Frontal cortex (tissue), 4 donors: ENCODE data around the gene CELSR3. TPM values are rescaled to one million over a fixed set of nuclear protein-coding genes. Genes with fewer than 3 reads are reported as not detected.

Experiments used
- DNase-seq, 2 donors: peaks; one replicate each; pipeline ENCODE4 v3.0.0; 2012; ENCODE audit warnings: low spot score in 2 of 2
- FAIRE-seq: peaks from 2 replicates; lab custom pipeline; 2012; peaks lifted over from hg19 to GRCh38; lab: Jason Lieb, UNC
- small RNA-seq: library from RNA; depleted of rRNA; stranded (forward); fragments of <200 nt; gene quantifications from one replicate; pipeline ENCODE3, GENCODE V24; 2014
- total RNA-seq: library from RNA; depleted of rRNA; stranded (reverse); fragments of >200 nt; gene quantifications from one replicate; pipeline ENCODE4 v1.2.3, GENCODE V29; 2014
- donor health status: control.
- donor health status: control.
- donor health status: control.

CELSR3 gene
- total RNA-seq, 1 donor from 2014 or later = 27.7 TPM

DNA sequence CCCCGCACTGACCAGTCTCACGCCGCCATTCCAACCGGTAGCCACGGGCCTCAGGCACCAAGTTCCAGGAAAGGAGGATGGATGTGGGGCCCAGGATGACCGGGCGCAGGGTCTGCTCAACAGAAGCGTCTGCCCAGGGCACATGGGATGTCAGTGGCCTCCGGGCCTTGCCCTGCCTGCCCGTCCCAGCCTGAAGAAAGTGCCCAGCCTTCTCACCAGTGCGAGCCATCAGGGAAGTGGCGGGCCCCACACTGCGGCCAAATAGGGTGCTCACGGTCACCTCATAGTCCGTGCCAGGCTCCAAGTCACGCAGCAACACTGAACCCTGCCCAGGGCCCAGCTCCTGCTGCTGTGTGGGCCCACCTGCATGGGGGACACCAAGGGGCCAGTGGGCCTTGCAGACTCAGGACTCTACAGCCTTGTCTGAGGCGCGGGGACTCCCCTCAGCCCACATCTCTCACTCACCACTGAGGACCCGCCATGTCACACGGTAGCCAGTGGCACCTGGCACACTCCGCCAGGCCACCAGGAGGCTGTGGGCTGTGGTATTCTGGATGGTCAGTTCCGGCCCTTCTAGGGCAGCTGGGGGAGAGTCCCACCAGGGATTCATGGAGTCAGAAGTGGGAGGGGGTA lies 70.7 kb downstream of the CELSR3 start:
- no peak for DNase-seq
- no peak for FAIRE-seq

DNA sequence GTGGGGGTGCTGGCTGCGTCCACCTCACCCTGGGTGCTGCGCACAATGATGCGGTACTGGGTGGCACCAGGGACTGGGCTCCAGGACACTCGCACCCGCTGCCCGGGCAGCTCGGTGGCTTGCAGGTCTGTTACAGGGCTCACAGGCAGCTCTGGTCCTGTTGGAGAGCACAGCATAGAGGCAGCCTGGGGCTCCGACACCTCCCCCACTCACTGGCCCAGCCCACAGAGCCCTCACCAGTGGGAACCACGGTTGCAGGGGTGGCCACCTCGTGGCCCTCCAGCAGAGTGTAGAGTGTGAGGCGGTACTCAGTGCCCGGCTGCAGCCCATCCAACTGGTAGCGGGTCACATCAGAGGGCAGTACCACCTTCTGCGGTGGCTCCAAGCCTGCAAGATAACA lies 71.2 kb downstream of the CELSR3 start:
- DNase-seq = no peak
- FAIRE-seq = no peak

DNA sequence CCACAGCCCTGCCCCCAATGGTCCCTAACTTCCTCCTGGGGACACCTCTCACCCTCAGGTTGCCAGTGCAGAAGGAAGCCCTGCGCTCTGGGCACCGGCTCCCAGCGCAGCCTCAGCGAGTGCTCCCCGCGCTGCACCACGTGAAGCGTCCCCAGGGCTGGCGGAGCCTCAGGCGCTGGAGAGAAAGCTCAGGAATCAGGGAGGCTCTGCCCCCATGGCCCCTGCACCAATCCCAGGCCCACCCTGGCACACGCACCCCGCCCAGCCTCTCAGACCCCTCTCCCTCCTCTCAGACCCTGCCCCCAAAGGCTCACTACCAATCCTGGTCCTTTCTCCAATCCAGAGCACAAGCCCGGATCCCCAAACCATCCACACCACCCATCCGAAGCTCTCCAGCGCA lies 74.5 kb downstream of the CELSR3 start:
- DNase-seq (no peak), FAIRE-seq (no peak)

DNA sequence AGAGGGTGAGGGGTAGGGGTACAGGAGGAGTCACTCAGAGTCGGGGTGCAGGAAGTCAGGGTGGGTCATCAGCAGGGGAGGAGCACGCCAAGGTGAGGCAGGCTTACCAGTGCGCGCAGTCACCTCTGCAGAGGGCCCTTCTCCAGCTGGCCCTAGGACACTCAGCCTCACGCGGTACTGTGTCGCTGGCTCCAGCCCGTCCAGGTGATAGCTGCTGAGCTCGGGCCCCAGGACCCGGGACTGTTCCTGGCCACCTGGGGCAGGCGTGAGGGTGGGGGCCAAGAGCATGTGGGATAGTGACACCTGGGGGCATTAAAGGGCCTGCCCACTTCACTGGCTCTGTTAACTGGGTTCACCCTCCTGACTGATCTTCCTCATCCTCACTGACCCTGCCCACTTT lies 75.0 kb downstream of the CELSR3 start:
- DNase-seq (no peak), FAIRE-seq (no peak)

Small RNA genes within 50 kb of the gene (small RNA-seq; reads per million reads assigned to genes)
- gene AC141002.1 = not detected

Other genes starting within 250 kb of the CELSR3 start
- 32.2 TPM for gene PLXNB1, start 232.8 kb downstream of the CELSR3 start, total RNA-seq
- gene CCDC51, start 222.8 kb downstream of the CELSR3 start, total RNA-seq = 12.6 TPM
- 99.9 TPM for gene TMA7, start 222.6 kb downstream of the CELSR3 start, total RNA-seq
- gene ATRIP, start 216.1 kb downstream of the CELSR3 start, total RNA-seq = 7.3 TPM
- 81.1 TPM for gene SHISA5, start 158.7 kb downstream of the CELSR3 start, total RNA-seq
- gene PFKFB4, start 106.1 kb downstream of the CELSR3 start, total RNA-seq = 22.0 TPM
- gene UCN2, start 99.1 kb downstream of the CELSR3 start, total RNA-seq = not detected
- gene COL7A1, start 67.6 kb downstream of the CELSR3 start, total RNA-seq = 1.2 TPM
- 149 TPM for gene UQCRC1, start 53.2 kb downstream of the CELSR3 start, total RNA-seq
- gene TMEM89, start 41.1 kb downstream of the CELSR3 start, total RNA-seq = not detected
- 4.1 TPM for gene SLC26A6, start 27.4 kb downstream of the CELSR3 start, total RNA-seq
- 6.1 TPM for gene NCKIPSD, start 23.0 kb upstream of the CELSR3 start, total RNA-seq
- 94.2 TPM for gene IP6K2, start 54.3 kb upstream of the CELSR3 start, total RNA-seq
- 32.2 TPM for gene PRKAR2A, start 185.0 kb upstream of the CELSR3 start, total RNA-seq
- gene SLC25A20, start 236.0 kb upstream of the CELSR3 start, total RNA-seq = 9.0 TPM